ENCODE data around the gene BDKRB1.

Gene BDKRB1

DNA sequence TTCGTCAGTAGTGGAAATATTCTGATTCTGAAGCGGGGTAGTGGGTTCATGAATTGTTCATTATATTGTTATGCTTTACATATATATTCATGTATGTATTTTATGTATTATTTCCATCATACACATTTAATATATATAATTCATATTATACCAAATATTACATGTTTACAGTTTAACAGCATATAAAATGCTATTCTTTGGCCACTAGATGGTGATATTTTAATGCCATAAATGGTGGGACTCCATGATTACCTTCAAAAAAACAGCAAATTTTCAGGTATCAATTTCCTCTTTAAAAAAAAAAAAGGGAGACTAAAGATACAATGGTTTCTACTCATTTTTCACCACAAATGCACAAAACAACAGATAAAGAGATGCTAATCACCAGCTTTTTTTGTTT lies 41.0 kb downstream of the BDKRB1 start:
- peak; percentile 37 to 40 for DNase-seq (ENCODE audit: low read depth in 2 of 2)
- TF ChIP-seq, protein P1, sequence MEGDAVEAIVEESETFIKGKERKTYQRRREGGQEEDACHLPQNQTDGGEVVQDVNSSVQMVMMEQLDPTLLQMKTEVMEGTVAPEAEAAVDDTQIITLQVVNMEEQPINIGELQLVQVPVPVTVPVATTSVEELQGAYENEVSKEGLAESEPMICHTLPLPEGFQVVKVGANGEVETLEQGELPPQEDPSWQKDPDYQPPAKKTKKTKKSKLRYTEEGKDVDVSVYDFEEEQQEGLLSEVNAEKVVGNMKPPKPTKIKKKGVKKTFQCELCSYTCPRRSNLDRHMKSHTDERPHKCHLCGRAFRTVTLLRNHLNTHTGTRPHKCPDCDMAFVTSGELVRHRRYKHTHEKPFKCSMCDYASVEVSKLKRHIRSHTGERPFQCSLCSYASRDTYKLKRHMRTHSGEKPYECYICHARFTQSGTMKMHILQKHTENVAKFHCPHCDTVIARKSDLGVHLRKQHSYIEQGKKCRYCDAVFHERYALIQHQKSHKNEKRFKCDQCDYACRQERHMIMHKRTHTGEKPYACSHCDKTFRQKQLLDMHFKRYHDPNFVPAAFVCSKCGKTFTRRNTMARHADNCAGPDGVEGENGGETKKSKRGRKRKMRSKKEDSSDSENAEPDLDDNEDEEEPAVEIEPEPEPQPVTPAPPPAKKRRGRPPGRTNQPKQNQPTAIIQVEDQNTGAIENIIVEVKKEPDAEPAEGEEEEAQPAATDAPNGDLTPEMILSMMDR (IDR thresholded peaks at IDR 0.05; ENCODE audit: low read depth, low read length) = peak; percentile 38

DNA sequence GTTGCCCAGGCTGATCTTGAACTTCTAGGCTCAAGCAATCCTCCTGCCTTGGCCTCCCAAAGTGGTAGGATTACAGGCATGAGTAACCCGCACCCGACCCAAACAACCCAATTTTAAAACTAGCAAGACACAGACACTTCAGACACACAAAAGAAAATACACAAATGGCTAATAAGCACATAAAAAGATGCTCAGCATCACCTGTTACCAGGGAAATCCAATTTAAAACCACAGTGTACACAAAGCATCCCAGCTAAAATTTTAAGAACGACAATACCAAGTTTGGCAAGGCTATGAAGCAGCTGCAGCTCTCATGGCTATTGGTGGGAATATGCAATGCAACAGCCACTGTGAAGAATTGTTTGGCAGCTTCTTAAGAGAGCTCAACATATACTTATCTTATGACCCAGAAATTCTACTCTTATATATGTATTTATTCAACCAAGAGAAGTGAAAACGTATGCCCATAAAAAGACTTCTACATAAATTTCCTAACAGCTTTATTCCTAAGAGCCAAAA lies 42.0 kb downstream of the BDKRB1 start:
- no peak overlapping the region for H3K4me3 ChIP-seq (replicated peaks in 1 of 2; ENCODE audit: low read depth in 2 of 2, low read length in 2 of 2)
- TF ChIP-seq, protein P1 (IDR thresholded peaks at IDR 0.05; ENCODE audit: low read depth, low read length) = no peak
- no peak for DNase-seq (ENCODE audit: low read depth in 2 of 2)

More for the DNA sequence above, 41.0 kb downstream of the BDKRB1 start:
- no peak overlapping the region for H3K4me3 ChIP-seq (replicated peaks in 1 of 2; ENCODE audit: low read depth in 2 of 2, low read length in 2 of 2)

DNA sequence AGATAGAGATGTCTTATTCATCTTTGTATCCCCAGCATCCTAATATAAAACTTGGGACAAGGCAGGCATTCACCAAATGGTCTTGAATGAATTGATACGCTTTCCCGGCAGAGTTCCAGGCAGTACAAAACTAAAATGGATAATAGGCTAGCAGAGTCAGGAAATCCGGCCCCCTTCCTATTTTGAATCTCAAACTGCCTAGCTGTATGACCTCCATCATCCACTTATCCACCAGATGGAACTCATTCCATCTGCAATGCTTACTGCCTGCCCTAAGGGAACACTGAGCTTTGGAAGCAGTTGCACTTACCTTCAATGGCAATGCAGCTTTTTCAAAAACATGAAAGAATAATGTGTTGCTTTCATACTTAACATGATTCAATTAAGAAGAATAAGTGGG lies 43.4 kb downstream of the BDKRB1 start:
- no peak for DNase-seq (ENCODE audit: low read depth in 2 of 2)
- H3K4me3 ChIP-seq (replicated peaks in 1 of 2; ENCODE audit: low read depth in 2 of 2, low read length in 2 of 2) = no peak overlapping the region
- TF ChIP-seq, protein P1 (IDR thresholded peaks at IDR 0.05; ENCODE audit: low read depth, low read length) = no peak

DNA sequence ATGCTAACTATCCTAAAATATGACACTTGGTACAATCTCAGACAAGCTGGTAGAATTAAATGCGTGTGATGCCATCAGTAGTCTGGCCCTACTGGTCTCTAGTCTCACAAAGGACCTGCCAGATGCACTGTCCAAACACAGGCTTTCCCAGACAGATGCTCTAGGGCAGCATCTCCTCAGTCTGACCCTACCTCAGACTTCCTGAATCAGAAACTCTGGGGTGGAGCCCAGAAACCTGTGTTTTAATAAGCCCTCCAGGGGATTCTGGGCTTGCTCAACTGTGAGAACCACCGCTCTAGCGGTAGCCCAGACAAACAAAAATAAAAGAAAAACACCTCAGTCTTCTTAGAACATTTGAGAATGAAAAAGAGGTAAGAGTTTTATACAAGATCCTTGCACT lies 48.0 kb downstream of the BDKRB1 start:
- H3K4me3 ChIP-seq (replicated peaks in 1 of 2; ENCODE audit: low read depth in 2 of 2, low read length in 2 of 2) = no peak overlapping the region
- TF ChIP-seq, protein P1 (IDR thresholded peaks at IDR 0.05; ENCODE audit: low read depth, low read length) = no peak
- peak in 1 of 2 donors; percentile 60 for DNase-seq (ENCODE audit: low read depth in 2 of 2)

DNA sequence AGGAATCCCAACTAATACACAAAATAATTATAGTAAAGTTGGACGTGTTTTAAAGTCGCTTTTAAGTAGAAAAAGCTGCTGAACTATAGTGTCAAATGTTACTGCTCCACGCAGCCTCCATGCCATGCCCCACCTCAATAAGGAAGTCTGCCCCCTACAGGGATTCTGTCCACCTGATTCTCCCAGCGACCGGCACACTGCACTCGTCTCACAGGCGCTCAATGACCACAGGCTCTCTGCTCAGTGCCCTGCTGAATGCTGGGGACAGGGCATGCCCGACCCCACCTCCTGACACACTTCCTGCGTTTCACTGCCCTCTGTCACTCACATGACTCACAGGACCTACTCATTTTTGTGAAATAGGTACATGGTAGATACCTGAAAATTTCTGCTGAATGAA lies 48.9 kb downstream of the BDKRB1 start:
- no peak for DNase-seq (ENCODE audit: low read depth in 2 of 2)
- TF ChIP-seq, protein P1 (IDR thresholded peaks at IDR 0.05; ENCODE audit: low read depth, low read length) = no peak
- H3K4me3 ChIP-seq (replicated peaks in 1 of 2; ENCODE audit: low read depth in 2 of 2, low read length in 2 of 2) = no peak overlapping the region

DNA sequence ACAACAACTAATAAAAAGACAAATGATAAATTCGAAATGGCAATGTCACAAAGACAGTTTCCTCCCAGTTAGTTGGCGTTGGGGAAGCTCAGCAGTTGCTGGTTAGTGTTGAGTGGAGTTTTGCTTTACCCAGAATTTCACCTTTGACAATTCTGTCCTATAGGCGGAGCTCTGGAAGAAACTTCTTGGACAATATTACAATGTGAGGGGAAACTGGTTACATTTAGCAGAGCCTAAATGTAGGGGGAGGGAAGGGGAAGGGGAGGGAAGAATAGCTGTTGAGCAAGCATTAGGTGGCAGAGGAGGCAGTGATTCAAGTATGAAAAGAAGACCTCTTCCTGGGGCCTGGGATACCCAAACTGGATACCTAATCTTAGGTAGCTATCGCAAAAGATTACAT lies 51.4 kb downstream of the BDKRB1 start:
- TF ChIP-seq, protein P1 (IDR thresholded peaks at IDR 0.05; ENCODE audit: low read depth, low read length) = no peak
- no peak for DNase-seq (ENCODE audit: low read depth in 2 of 2)

More for the DNA sequence above, 51.4 kb downstream of the BDKRB1 start:
- H3K4me3 ChIP-seq (replicated peaks in 1 of 2; ENCODE audit: low read depth in 2 of 2, low read length in 2 of 2) = no peak overlapping the region

Measured in cardiac fibroblast (primary cell).